H1 (cell line): ENCODE measurements around the gene R3HCC1L. TPM values are rescaled to one million over a fixed set of nuclear protein-coding genes. Genes with fewer than 3 reads are reported as not detected.

Source experiments
- CTCF ChIA-PET: fragments of 300-600 bp; sonication (Branson Sonifier 250); formaldehyde crosslinking; loops from one replicate; lab custom pipeline; 2021; ENCODE audit not compliant: partially characterized antibody; lab: Charles Lee
- POLR2A ChIA-PET: fragments of 300-600 bp; sonication (Branson Sonifier 250); formaldehyde crosslinking; loops from one replicate; lab custom pipeline; 2021; ENCODE audit warnings: inconsistent platforms; ENCODE audit not compliant: partially characterized antibody; lab: Charles Lee
- DNase-seq, 2 experiments: peaks; one replicate each; pipeline versions ENCODE4 v3.0.0 to v3.0.0-alpha.2; 2010 to 2022; ENCODE audit warnings: low spot score in 2 of 2, low read depth in 1 of 2, mixed read lengths in 1 of 2
- FAIRE-seq: peaks from 2 replicates; lab custom pipeline; 2011; peaks lifted over from hg19 to GRCh38; lab: Jason Lieb, UNC
- H2AFZ ChIP-seq: 2 replicates; pipeline ENCODE4 v1.8.1; 2012; ENCODE audit warnings: low read length, inconsistent platforms
- H2AK5ac ChIP-seq: 2 replicates; pipeline ENCODE4 v1.6.1; 2013; ENCODE audit warnings: low read depth, low read length
- H2BK120ac ChIP-seq: replicated peaks from 2 replicates; pipeline ENCODE3; 2013; ENCODE audit warnings: low read depth, low read length, inconsistent platforms
- H2BK12ac ChIP-seq: 2 replicates; pipeline ENCODE4 v1.6.1; 2013; ENCODE audit warnings: low read depth, low read length
- H2BK15ac ChIP-seq: 2 replicates; pipeline ENCODE4 v1.6.1; 2013; ENCODE audit warnings: low read length
- H2BK20ac ChIP-seq: 2 replicates; pipeline ENCODE4 v1.6.1; 2013; ENCODE audit warnings: low read length
- H2BK5ac ChIP-seq: 2 replicates; pipeline ENCODE4 v1.6.1; 2013; ENCODE audit warnings: low read depth, low read length
- H3K14ac ChIP-seq: 2 replicates; pipeline ENCODE4 v1.6.1; 2013; ENCODE audit warnings: inconsistent platforms; ENCODE audit not compliant: insufficient read length
- H3K18ac ChIP-seq: 2 replicates; pipeline ENCODE4 v1.6.1; 2013; ENCODE audit warnings: low read length; ENCODE audit errors: extremely low read depth
- H3K23ac ChIP-seq: 2 replicates; pipeline ENCODE4 v1.6.1; 2013; ENCODE audit warnings: inconsistent platforms; ENCODE audit not compliant: insufficient read length
- H3K23me2 ChIP-seq: 2 replicates; pipeline ENCODE4 v1.6.1; 2013; ENCODE audit warnings: low read depth, low read length
- H3K27ac ChIP-seq: 2 replicates; pipeline ENCODE4 v1.6.1; 2011; ENCODE audit warnings: low read depth, low read length, inconsistent platforms
- H3K27me3 ChIP-seq, 4 experiments: replicated peaks in 1 of 4; 1 replicate in 1 of 4; 2 replicates in 3 of 4; pipeline versions ENCODE4 v1.6.1 to v1.8.1; 2011 to 2013; ENCODE audit warnings: low read length in 3 of 4, mild to moderate bottlenecking in 3 of 4, inconsistent platforms in 2 of 4, mixed read lengths in 2 of 4, moderate library complexity in 1 of 4; ENCODE audit not compliant: control insufficient read depth in 3 of 4, insufficient read depth in 3 of 4; ENCODE audit errors: extremely low read depth in 1 of 4
- H3K36me3 ChIP-seq, 4 experiments: 2 replicates each; pipeline versions ENCODE4 v1.6.1 to v1.8.1; 2011 to 2013; ENCODE audit warnings: mild to moderate bottlenecking in 4 of 4, low read length in 3 of 4, moderate library complexity in 2 of 4, control low read depth in 1 of 4, inconsistent platforms in 1 of 4; ENCODE audit not compliant: insufficient read depth in 4 of 4, control insufficient read depth in 2 of 4
- H3K4ac ChIP-seq: replicated peaks from 2 replicates; pipeline ENCODE3; 2013; ENCODE audit warnings: low read length, low read depth, mixed read lengths, inconsistent platforms; ENCODE audit not compliant: insufficient read length
- H3K4me1 ChIP-seq, 4 experiments: replicated peaks in 1 of 4; 1 replicate in 1 of 4; 2 replicates in 3 of 4; pipeline versions ENCODE4 v1.6.1 to v1.8.1; 2011 to 2013; ENCODE audit warnings: low read length in 3 of 4, inconsistent platforms in 2 of 4, mixed read lengths in 1 of 4; ENCODE audit not compliant: insufficient read depth in 4 of 4, control insufficient read depth in 3 of 4
- H3K4me2 ChIP-seq, 2 experiments: 2 replicates each; pipeline versions ENCODE4 v1.6.1 to v1.8.1; 2011 to 2013; ENCODE audit warnings: low read depth in 2 of 2, low read length in 2 of 2, control low read depth in 1 of 2, inconsistent platforms in 1 of 2, mild to moderate bottlenecking in 1 of 2; ENCODE audit not compliant: insufficient read depth in 1 of 2
- H3K4me3 ChIP-seq, 4 experiments: fragments of 200-600, 300-600 bp in 1 of 4; sonication (generic), shearing (Covaris generic), sonication (Bioruptor Twin) in 1 of 4; 2 replicates each; pipeline versions ENCODE4 v1.5.1 to v1.8.1; 2011 to 2016; ENCODE audit warnings: low read length in 4 of 4, low read depth in 3 of 4, control low read depth in 2 of 4, inconsistent platforms in 2 of 4, mild to moderate bottlenecking in 2 of 4, mixed read lengths in 1 of 4, moderate library complexity in 1 of 4; ENCODE audit not compliant: insufficient read depth in 2 of 4; ENCODE audit errors: extremely low read depth in 1 of 4
- H3K56ac ChIP-seq: replicated peaks from 2 replicates; pipeline ENCODE3; 2013; ENCODE audit warnings: low read depth, mild to moderate bottlenecking, mixed read lengths, low read length, inconsistent platforms; ENCODE audit not compliant: insufficient read length
- H3K79me1 ChIP-seq: 2 replicates; pipeline ENCODE4 v1.6.1; 2013; ENCODE audit warnings: low read depth, low read length, control low read depth
- H3K79me2 ChIP-seq, 2 experiments: 2 replicates each; pipeline versions ENCODE4 v1.6.1 to v1.8.1; 2012 to 2013; ENCODE audit warnings: low read length in 2 of 2, mild to moderate bottlenecking in 2 of 2, inconsistent platforms in 1 of 2; ENCODE audit not compliant: insufficient read depth in 2 of 2, control insufficient read depth in 1 of 2
- H3K9ac ChIP-seq, 4 experiments: replicated peaks in 1 of 4; 1 replicate in 1 of 4; 2 replicates in 3 of 4; pipeline versions ENCODE4 v1.6.1 to v1.8.1; 2011 to 2013; ENCODE audit warnings: low read depth in 3 of 4, low read length in 3 of 4, control low read depth in 2 of 4, mild to moderate bottlenecking in 2 of 4, moderate library complexity in 2 of 4, inconsistent platforms in 1 of 4; ENCODE audit errors: extremely low read depth in 1 of 4
- H3K9me3 ChIP-seq, 2 experiments: 2 replicates each; pipeline versions ENCODE4 v1.6.1 to v1.8.1; 2012 to 2013; ENCODE audit warnings: mild to moderate bottlenecking in 2 of 2, moderate library complexity in 2 of 2, control low read depth in 1 of 2, inconsistent platforms in 1 of 2, low read depth in 1 of 2, low read length in 1 of 2, mixed read lengths in 1 of 2; ENCODE audit not compliant: insufficient read depth in 2 of 2
- H4K20me1 ChIP-seq, 2 experiments: replicated peaks in 1 of 2; 2 replicates each; pipeline versions ENCODE3 to v1.8.1; 2011 to 2013; ENCODE audit warnings: inconsistent platforms in 2 of 2, low read length in 2 of 2, mild to moderate bottlenecking in 1 of 2; ENCODE audit not compliant: insufficient read depth in 2 of 2, control insufficient read depth in 1 of 2
- H4K5ac ChIP-seq: 2 replicates; pipeline ENCODE4 v1.6.1; 2013; ENCODE audit warnings: low read length, low read depth, mixed read lengths, inconsistent platforms; ENCODE audit not compliant: insufficient read length
- H4K8ac ChIP-seq: 2 replicates; pipeline ENCODE4 v1.8.0; 2013; ENCODE audit warnings: mild to moderate bottlenecking, moderate library complexity, low read length, inconsistent platforms; ENCODE audit not compliant: insufficient read depth; ENCODE audit errors: extremely low read depth
- H4K91ac ChIP-seq: replicated peaks from 2 replicates; pipeline ENCODE3; 2013; ENCODE audit warnings: low read length, mixed read lengths, inconsistent platforms; ENCODE audit not compliant: insufficient read length
- BCL11A ChIP-seq, 2 experiments: IDR thresholded peaks; one replicate each; pipeline ENCODE4 v1.6.1; 2011; ENCODE audit warnings: low read depth in 2 of 2, low read length in 2 of 2, mild to moderate bottlenecking in 2 of 2
- CBX8 ChIP-seq: fragments of 300-800, 300-1000 bp; sonication (generic); IDR thresholded peaks from 2 replicates; pipeline ENCODE4 v1.7.1; 2016; ENCODE audit warnings: low read depth, low read length, borderline replicate concordance
- CEBPB ChIP-seq: IDR thresholded peaks from 2 replicates; pipeline ENCODE4 v1.6.1; 2012; ENCODE audit warnings: low read depth, low read length
- SIRT6 ChIP-seq: IDR thresholded peaks from one replicate; pipeline ENCODE4 v1.7.1; 2012; ENCODE audit warnings: low read length, inconsistent platforms
- SP4 ChIP-seq: IDR thresholded peaks from 2 replicates; pipeline ENCODE4 v1.6.1; 2012; ENCODE audit warnings: low read length, inconsistent platforms
- SRF ChIP-seq: IDR thresholded peaks from 2 replicates; pipeline ENCODE4 v1.6.1; 2011; ENCODE audit warnings: mild to moderate bottlenecking, low read depth, low read length, moderate library complexity
- TCF12 ChIP-seq: IDR thresholded peaks from 2 replicates; pipeline ENCODE4 v1.6.1; 2011; ENCODE audit warnings: low read depth, mild to moderate bottlenecking, low read length
- WGBS, 2 experiments: shearing (Covaris generic) in 1 of 2; methylation state at CpG; one replicate each; pipeline versions ENCODE4 v1.1.6 to v1.1.7; 2013 to 2015; ENCODE audit warnings: low lambda C conversion rate in 2 of 2, mixed read lengths in 2 of 2, inconsistent platforms in 1 of 2, low coverage in 1 of 2, missing lambda C conversion rate in 1 of 2; ENCODE audit not compliant: insufficient replicate concordance in 2 of 2, insufficient coverage in 1 of 2, insufficient read length in 1 of 2; ENCODE audit errors: extremely low coverage in 1 of 2, missing lambda C conversion rate in 1 of 2; 5-methylcytosine and 5-hydroxymethylcytosine counted together
- polyA plus RNA-seq, 7 experiments: library from polyadenylated mRNA; depleted of rRNA in 3 of 7; stranded (reverse) in 5 of 7; unstranded in 2 of 7; fragments of >200 nt in 5 of 7; fragments of 200-250 nt in 2 of 7; gene quantifications; 1 replicate in 5 of 7; 2 replicates in 1 of 7; 4 replicates in 1 of 7; pipeline versions ENCODE4 v1.2.1 to v1.2.3, GENCODE V29; 2011 to 2013; ENCODE audit warnings: missing spikeins in 2 of 7, mixed read lengths in 2 of 7
- total RNA-seq: library from RNA; stranded (reverse); fragmentation: NEBNext Ultra II Directional; extraction: Animal tissue kit (Norgen Biotek cat#: 25700); gene quantifications from 2 replicates; pipeline ENCODE4 v1.2.1, GENCODE V29; 2021
- TF ChIP-seq, protein P1 (sequence below): IDR thresholded peaks from 2 replicates; pipeline ENCODE4 v1.6.1; 2012; ENCODE audit warnings: low read length, inconsistent platforms

Gene R3HCC1L
- total and polyA plus RNA-seq, 2 of the 8 experiments (the other 6 are each of a cell fraction or from before 2014, with no cell fraction given): 6.9 to 13.9 TPM

DNA sequence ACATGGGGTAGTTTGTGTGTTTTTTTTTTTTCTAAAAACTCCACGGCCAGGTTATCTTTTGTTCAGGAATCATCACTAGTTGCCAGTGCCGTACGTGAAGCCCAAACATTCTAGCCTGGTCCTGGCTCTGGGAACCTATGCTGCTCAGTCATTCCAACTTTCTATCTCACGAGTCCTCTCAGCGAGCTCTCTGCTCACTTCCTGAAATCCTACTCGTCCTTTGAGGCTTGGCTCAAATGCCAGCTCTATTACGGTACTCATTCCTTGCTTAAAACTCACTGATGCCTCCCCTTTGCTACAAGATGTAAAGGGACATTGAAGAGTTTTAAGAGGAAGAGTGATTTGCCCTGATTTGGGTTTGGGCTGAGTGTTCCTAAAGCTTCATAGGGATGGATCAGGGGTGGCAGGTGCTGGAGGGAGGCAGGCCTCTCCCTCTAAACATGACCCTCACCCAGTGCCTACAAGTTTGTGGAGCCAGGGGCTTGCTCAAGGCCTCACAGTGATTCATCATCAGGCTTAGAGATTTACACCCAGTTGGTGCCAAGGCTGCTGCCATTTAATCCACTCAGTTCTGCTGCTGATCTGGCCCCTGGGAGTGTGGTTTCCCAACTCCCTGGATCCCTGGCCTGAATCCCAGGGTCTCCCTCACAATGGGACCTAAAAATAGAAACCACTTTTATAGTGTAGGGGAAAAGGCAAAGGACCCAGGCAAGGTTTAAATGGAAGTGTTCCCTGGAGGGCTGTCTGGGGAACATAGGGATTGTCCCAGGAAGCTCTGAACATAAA is 46.1 kb upstream of the R3HCC1L start:
- Histone ChIP-seq H4K20me1 (no peaks in the 10 kb centered on the region), H3K4me3 (no peak overlapping the region), H3K27me3 (no peaks in the 10 kb centered on the region), H3K9ac (no peak overlapping the region), H3K14ac (no peak overlapping the region), H3K56ac (no peak overlapping the region), H3K4me2 (no peak overlapping the region), H3K27ac (no peak overlapping the region), H4K8ac (no peak overlapping the region), H3K23ac (no peak overlapping the region), H2AFZ (no peak overlapping the region), H3K79me2 (no peaks in the 10 kb centered on the region), H3K4ac (no peak overlapping the region), H2BK5ac (no peak overlapping the region), H4K5ac (no peak overlapping the region), H3K4me1 (no peaks in the 10 kb centered on the region), H2BK20ac (no peak overlapping the region), H2AK5ac (no peak overlapping the region), H3K36me3 (no peaks in the 10 kb centered on the region), H2BK15ac (no peak overlapping the region), H3K79me1 (no peaks in the 10 kb centered on the region), H2BK120ac (no peak overlapping the region), H2BK12ac (no peak overlapping the region), H4K91ac (no peak overlapping the region), H3K18ac (no peak overlapping the region), H3K9me3 (no peaks in the 10 kb centered on the region; a peak in 1 of 4 replicates), H3K23me2 (no peaks in the 10 kb centered on the region)
- no peak for FAIRE-seq
- CTCF ChIA-PET: interaction anchor here (0.6 to 1.2 kb wide), 3 partner anchors 18 to 184 kb away, joined by 3 to 4 read pairs (median 3); no protein-coding TSS in a partner anchor
- no peak for DNase-seq
- POLR2A ChIA-PET: no interaction called here
- TF ChIP-seq SRF (no peak), TCF12 (no peak), BCL11A (IDR thresholded peaks at IDR 0.05; ENCODE audit: low read depth in 2 of 2, low read length in 2 of 2) (no peak), SIRT6 (no peak), CBX8 (no peak), SP4 (no peak), CEBPB (no peak)
- TF ChIP-seq, protein P1, sequence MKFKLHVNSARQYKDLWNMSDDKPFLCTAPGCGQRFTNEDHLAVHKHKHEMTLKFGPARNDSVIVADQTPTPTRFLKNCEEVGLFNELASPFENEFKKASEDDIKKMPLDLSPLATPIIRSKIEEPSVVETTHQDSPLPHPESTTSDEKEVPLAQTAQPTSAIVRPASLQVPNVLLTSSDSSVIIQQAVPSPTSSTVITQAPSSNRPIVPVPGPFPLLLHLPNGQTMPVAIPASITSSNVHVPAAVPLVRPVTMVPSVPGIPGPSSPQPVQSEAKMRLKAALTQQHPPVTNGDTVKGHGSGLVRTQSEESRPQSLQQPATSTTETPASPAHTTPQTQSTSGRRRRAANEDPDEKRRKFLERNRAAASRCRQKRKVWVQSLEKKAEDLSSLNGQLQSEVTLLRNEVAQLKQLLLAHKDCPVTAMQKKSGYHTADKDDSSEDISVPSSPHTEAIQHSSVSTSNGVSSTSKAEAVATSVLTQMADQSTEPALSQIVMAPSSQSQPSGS: no peak
- 79% methylated on average over 7 of the region's 7 CpGs; no CpG with 5 or more reads in 1 of the 2 experiments for WGBS, 2 experiments
